Esophagus muscularis mucosa (tissue), 4 donors: ENCODE results near the gene CTIF.

ENCODE experiments used
- EP300 ChIP-seq: sonication (generic); formaldehyde crosslinking; IDR thresholded peaks from one replicate; pipeline ENCODE4 v1.6.1; 2017; ENCODE audit warnings: antibody characterized with exemption
- POLR2A ChIP-seq: fragments of 450-650 bp; IDR thresholded peaks from one replicate; pipeline ENCODE4 v1.6.1; 2017; ENCODE audit warnings: antibody characterized with exemption, moderate library complexity, mild to moderate bottlenecking, low read depth
- POLR2AphosphoS5 ChIP-seq, 2 donors: sonication (generic); formaldehyde crosslinking; IDR thresholded peaks; one replicate each; pipeline ENCODE4 v1.6.1; 2017; ENCODE audit warnings: antibody characterized with exemption in 2 of 2
- TF ChIP-seq, protein P1 (sequence below), 3 experiments: fragments of 200-600 bp in 2 of 3; fragments of 450-650 bp in 1 of 3; sonication (generic) in 2 of 3; IDR thresholded peaks; one replicate each; pipeline ENCODE4 v1.5.1; 2017 to 2019; ENCODE audit warnings: antibody characterized with exemption in 3 of 3, mild to moderate bottlenecking in 2 of 3, moderate library complexity in 1 of 3

DNA sequence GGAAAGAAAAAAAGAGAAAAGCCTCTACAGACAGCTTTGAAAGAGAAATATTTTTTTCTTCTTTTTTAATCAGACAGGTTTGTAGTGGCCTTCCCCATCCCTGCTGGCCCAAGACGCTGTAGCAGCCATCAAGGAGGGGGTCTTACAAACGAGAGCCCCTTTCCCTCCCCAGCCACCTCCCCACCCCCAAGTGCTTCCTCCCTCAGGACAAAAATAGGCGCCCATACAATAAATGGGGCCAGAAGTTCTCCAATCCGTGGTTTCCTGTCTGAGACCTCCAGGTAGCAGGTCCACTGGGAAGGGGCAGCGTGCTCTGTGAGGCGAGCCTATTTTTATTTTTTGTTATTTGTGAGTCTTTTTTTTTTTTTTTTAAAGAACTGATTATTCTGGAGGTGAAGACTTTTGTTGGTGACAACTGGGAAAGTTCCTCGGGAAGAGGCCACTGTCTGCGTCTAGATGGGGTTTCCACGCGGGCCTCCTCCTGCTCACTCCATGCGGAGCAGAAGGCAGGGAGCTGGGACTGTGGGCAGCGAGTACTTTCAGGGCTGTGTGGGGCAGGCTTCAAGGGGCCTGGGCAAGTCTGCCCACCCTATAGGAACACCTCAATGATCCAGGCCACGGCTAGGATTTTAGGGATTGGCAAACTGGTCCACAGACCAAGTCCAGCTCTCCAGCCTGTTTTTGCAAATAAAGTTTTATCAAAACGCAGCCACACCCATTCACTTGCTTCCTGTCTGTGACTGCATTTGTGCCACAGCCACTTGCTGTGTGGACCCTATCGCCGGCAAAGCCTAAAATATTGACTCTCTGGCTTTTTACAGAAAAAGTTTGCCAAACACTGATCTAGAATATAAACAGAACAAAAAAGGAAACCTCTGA is 139.6 kb downstream of the CTIF start:
- TF ChIP-seq POLR2AphosphoS5 (IDR thresholded peaks at IDR 0.05) (no peak), POLR2A (no peak), EP300 (no peak)
- TF ChIP-seq, protein P1, sequence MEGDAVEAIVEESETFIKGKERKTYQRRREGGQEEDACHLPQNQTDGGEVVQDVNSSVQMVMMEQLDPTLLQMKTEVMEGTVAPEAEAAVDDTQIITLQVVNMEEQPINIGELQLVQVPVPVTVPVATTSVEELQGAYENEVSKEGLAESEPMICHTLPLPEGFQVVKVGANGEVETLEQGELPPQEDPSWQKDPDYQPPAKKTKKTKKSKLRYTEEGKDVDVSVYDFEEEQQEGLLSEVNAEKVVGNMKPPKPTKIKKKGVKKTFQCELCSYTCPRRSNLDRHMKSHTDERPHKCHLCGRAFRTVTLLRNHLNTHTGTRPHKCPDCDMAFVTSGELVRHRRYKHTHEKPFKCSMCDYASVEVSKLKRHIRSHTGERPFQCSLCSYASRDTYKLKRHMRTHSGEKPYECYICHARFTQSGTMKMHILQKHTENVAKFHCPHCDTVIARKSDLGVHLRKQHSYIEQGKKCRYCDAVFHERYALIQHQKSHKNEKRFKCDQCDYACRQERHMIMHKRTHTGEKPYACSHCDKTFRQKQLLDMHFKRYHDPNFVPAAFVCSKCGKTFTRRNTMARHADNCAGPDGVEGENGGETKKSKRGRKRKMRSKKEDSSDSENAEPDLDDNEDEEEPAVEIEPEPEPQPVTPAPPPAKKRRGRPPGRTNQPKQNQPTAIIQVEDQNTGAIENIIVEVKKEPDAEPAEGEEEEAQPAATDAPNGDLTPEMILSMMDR (IDR thresholded peaks at IDR 0.05), result no peak
